Measurements from ENCODE around the gene LRRN3.

The LRRN3 gene

DNA sequence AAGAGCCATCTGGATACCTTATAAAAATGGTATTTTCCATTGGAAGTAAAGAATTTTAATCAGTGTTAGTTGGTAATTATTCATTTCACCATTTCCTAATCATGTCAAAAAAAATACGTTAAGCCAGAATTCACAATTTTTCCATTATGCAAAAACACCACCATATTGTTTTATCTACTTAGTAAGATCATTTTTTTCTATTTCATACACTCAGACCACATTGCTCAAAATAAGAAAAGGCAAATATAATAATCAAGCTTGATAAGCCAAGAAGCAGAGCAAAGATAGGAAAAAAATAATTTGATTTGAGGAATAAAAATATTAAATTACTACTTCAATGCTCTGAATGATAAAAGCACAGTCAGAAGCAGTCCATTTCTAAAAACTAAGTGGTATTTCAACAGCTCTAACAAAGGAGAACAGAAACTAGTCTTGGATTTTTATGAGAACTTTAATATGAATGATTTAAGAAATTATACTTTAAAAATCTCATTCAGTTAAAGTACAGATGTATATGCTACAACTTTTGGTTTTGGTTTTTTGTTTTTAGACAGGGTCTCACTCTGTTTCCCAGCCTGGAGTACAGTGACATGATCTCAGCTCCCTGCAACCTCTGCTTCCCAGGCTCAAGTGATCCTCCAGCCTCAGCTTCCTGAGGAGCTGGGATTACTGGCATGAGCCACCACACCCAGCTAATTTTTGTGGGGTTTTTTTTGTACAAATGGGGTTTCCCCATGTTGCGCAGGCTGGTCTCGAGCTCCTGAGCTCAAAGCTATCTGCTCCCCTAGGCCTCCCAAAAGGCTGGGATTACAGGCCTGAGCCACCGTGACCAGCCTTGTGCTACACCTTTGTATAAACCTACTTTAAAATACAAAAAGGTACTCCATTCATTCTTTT, 46.6 kb downstream of the LRRN3 start:
- Histone ChIP-seq H3K27me3 (replicated peaks; ENCODE audit: control insufficient read depth, insufficient read depth, low read length) (no peaks in the 10 kb centered on the region), H3K36me3 (ENCODE audit: control insufficient read depth, insufficient read depth, low read length) (no peaks in the 10 kb centered on the region), H3K4me3 (replicated peaks; ENCODE audit: low read depth, low read length) (peak overlapping the region; percentile 18)
- TF ChIP-seq, protein P1, sequence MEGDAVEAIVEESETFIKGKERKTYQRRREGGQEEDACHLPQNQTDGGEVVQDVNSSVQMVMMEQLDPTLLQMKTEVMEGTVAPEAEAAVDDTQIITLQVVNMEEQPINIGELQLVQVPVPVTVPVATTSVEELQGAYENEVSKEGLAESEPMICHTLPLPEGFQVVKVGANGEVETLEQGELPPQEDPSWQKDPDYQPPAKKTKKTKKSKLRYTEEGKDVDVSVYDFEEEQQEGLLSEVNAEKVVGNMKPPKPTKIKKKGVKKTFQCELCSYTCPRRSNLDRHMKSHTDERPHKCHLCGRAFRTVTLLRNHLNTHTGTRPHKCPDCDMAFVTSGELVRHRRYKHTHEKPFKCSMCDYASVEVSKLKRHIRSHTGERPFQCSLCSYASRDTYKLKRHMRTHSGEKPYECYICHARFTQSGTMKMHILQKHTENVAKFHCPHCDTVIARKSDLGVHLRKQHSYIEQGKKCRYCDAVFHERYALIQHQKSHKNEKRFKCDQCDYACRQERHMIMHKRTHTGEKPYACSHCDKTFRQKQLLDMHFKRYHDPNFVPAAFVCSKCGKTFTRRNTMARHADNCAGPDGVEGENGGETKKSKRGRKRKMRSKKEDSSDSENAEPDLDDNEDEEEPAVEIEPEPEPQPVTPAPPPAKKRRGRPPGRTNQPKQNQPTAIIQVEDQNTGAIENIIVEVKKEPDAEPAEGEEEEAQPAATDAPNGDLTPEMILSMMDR (IDR thresholded peaks at IDR 0.05; ENCODE audit: insufficient read depth, low read length, poor library complexity, severe bottlenecking) = no peak
- DNase-seq (ENCODE audit: extremely low read depth, insufficient read length) = peak; percentile 9

DNA sequence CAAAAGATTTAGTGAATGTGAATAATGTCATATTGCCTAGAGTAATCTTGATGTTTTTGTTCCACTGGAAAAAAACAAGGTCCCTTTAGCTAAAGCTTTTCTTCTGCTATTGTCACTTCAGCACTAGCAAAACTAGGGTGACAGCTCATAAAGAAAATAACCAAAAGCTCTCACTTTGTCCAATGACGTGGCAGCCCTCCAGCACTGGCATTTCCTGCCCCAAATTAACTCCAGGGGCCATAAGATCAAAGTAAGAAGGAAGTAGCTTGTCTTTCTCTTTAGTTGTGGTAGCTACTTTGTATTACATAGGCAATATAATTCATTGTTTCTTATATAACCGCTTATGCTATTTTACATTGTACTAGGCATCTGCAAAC, 47.3 kb downstream of the LRRN3 start:
- Histone ChIP-seq H3K27me3 (replicated peaks; ENCODE audit: control insufficient read depth, insufficient read depth, low read length) (no peaks in the 10 kb centered on the region), H3K36me3 (ENCODE audit: control insufficient read depth, insufficient read depth, low read length) (no peaks in the 10 kb centered on the region), H3K4me3 (replicated peaks; ENCODE audit: low read depth, low read length) (no peak overlapping the region)
- peak; percentile 73 for DNase-seq (ENCODE audit: extremely low read depth, insufficient read length)
- TF ChIP-seq, protein P1 (IDR thresholded peaks at IDR 0.05; ENCODE audit: insufficient read depth, low read length, poor library complexity, severe bottlenecking) = no peak

DNA sequence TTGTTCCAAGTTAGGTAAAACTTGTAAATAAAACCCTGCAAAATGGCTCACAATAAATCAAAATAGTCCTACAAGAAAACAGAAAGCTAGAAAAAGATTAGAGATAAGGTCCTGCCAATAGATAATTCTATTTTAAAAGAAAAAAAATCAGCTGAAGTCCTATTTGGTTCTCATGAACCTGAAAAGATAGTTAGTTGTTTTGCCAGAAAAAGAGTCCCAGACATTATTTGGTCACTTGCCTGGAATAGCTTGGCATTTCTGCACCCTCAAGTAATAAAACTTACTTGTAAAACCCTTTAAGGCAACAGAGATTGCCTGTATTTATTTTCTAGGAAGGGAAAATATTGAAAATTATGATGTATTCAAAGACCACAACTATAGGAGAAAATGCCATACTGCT, 47.7 kb downstream of the LRRN3 start:
- TF ChIP-seq, protein P1 (IDR thresholded peaks at IDR 0.05; ENCODE audit: insufficient read depth, low read length, poor library complexity, severe bottlenecking) = no peak
- DNase-seq (ENCODE audit: extremely low read depth, insufficient read length) = no peak
- no peaks in the 10 kb centered on the region for H3K36me3 ChIP-seq (ENCODE audit: control insufficient read depth, insufficient read depth, low read length)
- no peak overlapping the region for H3K4me3 ChIP-seq (replicated peaks; ENCODE audit: low read depth, low read length)
- H3K27me3 ChIP-seq (replicated peaks; ENCODE audit: control insufficient read depth, insufficient read depth, low read length) = no peaks in the 10 kb centered on the region

DNA sequence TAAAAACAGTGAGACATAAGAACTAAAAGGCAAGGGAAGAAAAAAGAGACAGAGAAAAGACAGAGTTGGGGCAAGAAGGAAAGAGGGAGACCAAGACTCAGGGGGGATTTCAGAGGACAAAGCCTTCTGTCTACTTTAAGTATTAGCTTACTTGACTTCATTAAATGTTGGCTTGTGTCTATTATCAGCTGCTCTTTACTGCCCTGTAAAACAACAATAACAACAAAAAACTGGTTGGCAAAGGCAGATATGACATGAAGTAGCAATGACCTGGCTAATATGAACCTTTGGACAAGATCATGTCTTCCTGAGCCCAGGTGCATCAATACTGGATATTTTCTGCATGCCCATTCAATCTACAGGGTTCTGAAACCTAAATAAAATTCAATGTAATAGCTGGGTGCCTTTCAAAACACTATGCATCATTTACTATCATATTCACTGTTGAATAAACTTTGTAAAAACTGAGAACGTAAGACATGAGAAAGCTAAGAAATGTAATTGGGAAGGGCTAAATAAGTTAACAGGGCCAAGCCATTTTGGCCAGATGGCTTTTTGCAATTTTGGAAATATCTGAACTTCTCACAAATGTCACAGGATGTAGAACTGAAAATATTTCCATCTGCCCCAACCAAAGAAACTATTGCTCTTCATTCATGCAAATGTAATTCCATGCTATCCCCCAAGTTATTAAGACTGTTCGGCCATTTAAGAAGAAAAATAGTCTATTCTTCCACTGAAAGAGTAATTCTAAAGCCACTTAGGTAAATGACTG, 49.4 kb downstream of the LRRN3 start:
- TF ChIP-seq, protein P1 (IDR thresholded peaks at IDR 0.05; ENCODE audit: insufficient read depth, low read length, poor library complexity, severe bottlenecking) = no peak
- no peak for DNase-seq (ENCODE audit: extremely low read depth, insufficient read length)
- H3K36me3 ChIP-seq (ENCODE audit: control insufficient read depth, insufficient read depth, low read length) = no peaks in the 10 kb centered on the region
- no peak overlapping the region for H3K4me3 ChIP-seq (replicated peaks; ENCODE audit: low read depth, low read length)
- no peaks in the 10 kb centered on the region for H3K27me3 ChIP-seq (replicated peaks; ENCODE audit: control insufficient read depth, insufficient read depth, low read length)

DNA sequence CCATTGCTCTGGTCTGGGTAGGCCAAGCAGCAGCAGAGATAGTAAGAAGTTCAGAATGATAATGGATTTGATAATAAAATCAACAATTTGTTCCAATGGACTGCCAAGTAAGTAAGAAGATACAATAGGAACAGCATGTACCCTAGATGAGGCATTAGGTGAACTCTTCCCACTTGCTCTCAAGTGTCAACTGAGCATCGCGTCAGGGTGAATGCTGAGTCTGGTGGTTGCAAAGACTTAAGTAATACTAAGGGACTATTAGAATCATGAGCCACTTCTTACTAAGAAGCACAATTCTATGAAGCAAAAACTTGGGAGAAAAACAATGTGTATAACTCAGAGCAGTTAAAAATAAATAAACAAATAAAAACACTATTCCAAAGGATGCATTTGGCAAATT, 54.5 kb downstream of the LRRN3 start:
- no peak for DNase-seq (ENCODE audit: extremely low read depth, insufficient read length)
- Histone ChIP-seq H3K4me3 (replicated peaks; ENCODE audit: low read depth, low read length) (no peak overlapping the region), H3K36me3 (ENCODE audit: control insufficient read depth, insufficient read depth, low read length) (no peaks in the 10 kb centered on the region), H3K27me3 (replicated peaks; ENCODE audit: control insufficient read depth, insufficient read depth, low read length) (no peaks in the 10 kb centered on the region)
- TF ChIP-seq, protein P1 (IDR thresholded peaks at IDR 0.05; ENCODE audit: insufficient read depth, low read length, poor library complexity, severe bottlenecking) = no peak
